DOHH2 (cell line): ENCODE results near the gene FREM1.

Source experiments
- CTCF ChIP-seq: fragments of 200-600 bp; sonication (generic); IDR thresholded peaks from one replicate; pipeline ENCODE4 v1.5.1; 2014; ENCODE audit warnings: antibody characterized with exemption, mild to moderate bottlenecking, low read depth, low read length; ENCODE audit not compliant: poor library complexity, severe bottlenecking
- EZH2phosphoT487 ChIP-seq: fragments of 200-600 bp; sonication (generic); IDR thresholded peaks from 2 replicates; pipeline ENCODE4 v1.6.1; 2017; ENCODE audit warnings: borderline replicate concordance, mild to moderate bottlenecking, antibody characterized with exemption, low read length, moderate library complexity, mixed read lengths

GRCh38 chr9:14868772-14869583, 41.2 kb downstream of the FREM1 start:
- TF ChIP-seq CTCF (no peak), EZH2phosphoT487 (no peak)
